Smooth muscle cell of the coronary artery (primary cell): Measurements from ENCODE around the gene FGF18. TPM values are rescaled to one million over a fixed set of nuclear protein-coding genes. Genes with fewer than 3 reads are reported as not detected.

Experiments
- total RNA-seq: library from RNA; depleted of rRNA; stranded (reverse); fragments of >200 nt; gene quantifications from 2 replicates; pipeline ENCODE4 v1.2.3, GENCODE V29; 2014; ENCODE audit warnings: low replicate concordance

FGF18 gene
- total RNA-seq, result 0.12 TPM in 1 of 2 replicates, not detected in the other

GRCh38 chr5:171418982-171419687 lies at the start of gene FGF18:
Gene FGF18, plus strand, starts transcription at chr5:171419647. Its CDS starts 553 bp downstream, at chr5:171420200.

GRCh38 chr5:171387345-171387969 lies 32.0 kb upstream of the FGF18 start, which contains the start of gene NPM1:
Gene NPM1, plus strand, starts transcription at chr5:171387849. Its CDS starts 100 bp downstream, at chr5:171387949.

Other genes starting within 250 kb of the FGF18 start
- gene TLX3, start 110.4 kb upstream of the FGF18 start, total RNA-seq, result not detected in 2 replicates
- 1,164 and 1,309 TPM in 2 replicates for gene NPM1, start 31.8 kb upstream of the FGF18 start, total RNA-seq